ENCODE results near the gene KCNJ1.
A peak's percentile ranks its signal among the peaks of the same experiment; 100 is the strongest.

KCNJ1 gene

GRCh38 chr11:128846985-128847384 is 20.1 kb downstream of the KCNJ1 start:
- DNase-seq: no peak

- DNase-seq: no peak
Measured at GRCh38 chr11:128845334-128845780, 21.7 kb downstream of the KCNJ1 start.

GRCh38 chr11:128843198-128843785 is 23.8 kb downstream of the KCNJ1 start:
- DNase-seq: no peak

GRCh38 chr11:128841461-128842072 is 25.5 kb downstream of the KCNJ1 start:
- DNase-seq: no peak

GRCh38 chr11:128840783-128841182 is 26.3 kb downstream of the KCNJ1 start:
- DNase-seq: no peak

- no peak for DNase-seq
Measured at GRCh38 chr11:128840137-128840536, 27.0 kb downstream of the KCNJ1 start.

GRCh38 chr11:128839081-128839480 is 28.0 kb downstream of the KCNJ1 start:
- no peak for DNase-seq

GRCh38 chr11:128837627-128838026 is 29.5 kb downstream of the KCNJ1 start:
- no peak for DNase-seq

- DNase-seq: no peak
Measured at GRCh38 chr11:128835741-128836430, 31.2 kb downstream of the KCNJ1 start.

- no peak for DNase-seq
Measured at GRCh38 chr11:128834157-128834556, 32.9 kb downstream of the KCNJ1 start.

- DNase-seq: no peak
Measured at GRCh38 chr11:128832121-128832497, 35.0 kb downstream of the KCNJ1 start.

- DNase-seq: peak; percentile 81
Measured at GRCh38 chr11:128831174-128832120, 35.6 kb downstream of the KCNJ1 start.

GRCh38 chr11:128830290-128831173 is 36.6 kb downstream of the KCNJ1 start:
- DNase-seq: no peak

GRCh38 chr11:128828350-128828749 is 38.7 kb downstream of the KCNJ1 start:
- no peak for DNase-seq

GRCh38 chr11:128827191-128827893 is 39.8 kb downstream of the KCNJ1 start:
- DNase-seq: no peak

- no peak for DNase-seq
Measured at GRCh38 chr11:128825050-128825784, 41.9 kb downstream of the KCNJ1 start.

- no peak for DNase-seq
Measured at GRCh38 chr11:128824191-128825049, 42.7 kb downstream of the KCNJ1 start.

- no peak for DNase-seq
Measured at GRCh38 chr11:128823753-128824152, 43.3 kb downstream of the KCNJ1 start.

- no peak for DNase-seq
Measured at GRCh38 chr11:128822130-128822529, 45.0 kb downstream of the KCNJ1 start.

GRCh38 chr11:128821556-128821955 is 45.5 kb downstream of the KCNJ1 start:
- no peak for DNase-seq
